Suppressor macrophage treated with lipopolysaccharide for 1 hour (primary cell): ENCODE data around the gene GTF3C1.
"Not testable (repeated sequence)": the region's sequence is repeated elsewhere in the genome, so short reads cannot be mapped to it uniquely, and the experiment has no call there.

Experiments used
- DNase-seq, 3 donors: peaks; one replicate each; pipeline ENCODE4 v3.0.0-alpha.2; 2020 to 2022

The GTF3C1 gene

GRCh38 chr16:27549746-27550581 lies at the start of gene GTF3C1, which contains the start of gene KATNIP:
TSS of gene GTF3C1 (minus strand) at chr16:27549913. CDS start at chr16:27549890, 23 bp downstream.
TSS of gene KATNIP (plus strand) at chr16:27550144. CDS start at chr16:27550171, 27 bp downstream.
- peak; percentile 100 for DNase-seq

GRCh38 chr16:27598931-27599565 lies 49.3 kb upstream of the GTF3C1 start:
- no peak for DNase-seq

GRCh38 chr16:27598220-27598619 lies 48.5 kb upstream of the GTF3C1 start:
- no peak for DNase-seq

- no peak for DNase-seq
These were observed 47.6 kb upstream of the GTF3C1 start for GRCh38 chr16:27597361-27597760.

GRCh38 chr16:27596411-27596810 lies 46.7 kb upstream of the GTF3C1 start:
- no peak for DNase-seq

- no peak for DNase-seq
These were observed 46.3 kb upstream of the GTF3C1 start for GRCh38 chr16:27595993-27596392.

GRCh38 chr16:27595475-27595874 lies 45.8 kb upstream of the GTF3C1 start:
- no peak for DNase-seq

GRCh38 chr16:27591837-27592236 lies 42.1 kb upstream of the GTF3C1 start:
- DNase-seq, result no peak

GRCh38 chr16:27588057-27588456 lies 38.3 kb upstream of the GTF3C1 start:
- no peak for DNase-seq

GRCh38 chr16:27586711-27587110 lies 37.0 kb upstream of the GTF3C1 start:
- peak; percentile 16 to 53 (median 44) for DNase-seq

- no peak for DNase-seq
These were observed 35.5 kb upstream of the GTF3C1 start for GRCh38 chr16:27585200-27585599.

GRCh38 chr16:27583634-27584033 lies 33.9 kb upstream of the GTF3C1 start:
- no peak for DNase-seq

- no peak for DNase-seq
These were observed 33.2 kb upstream of the GTF3C1 start for GRCh38 chr16:27582883-27583282.

GRCh38 chr16:27579087-27579980 lies 29.6 kb upstream of the GTF3C1 start:
- DNase-seq, result no peak

GRCh38 chr16:27576729-27577128 lies 27.0 kb upstream of the GTF3C1 start:
- DNase-seq, result no peak

GRCh38 chr16:27572711-27573110 lies 23.0 kb upstream of the GTF3C1 start:
- no peak for DNase-seq

GRCh38 chr16:27571433-27572326 lies 22.0 kb upstream of the GTF3C1 start:
- no peak for DNase-seq

- not testable (repeated sequence) for DNase-seq
These were observed 21.3 kb upstream of the GTF3C1 start for GRCh38 chr16:27570986-27571385.

- DNase-seq, result no peak
These were observed 18.4 kb upstream of the GTF3C1 start for GRCh38 chr16:27568077-27568476.

GRCh38 chr16:27566417-27566816 lies 16.7 kb upstream of the GTF3C1 start:
- DNase-seq, result peak; percentile 19 to 31 (median 21)

- DNase-seq, result no peak
These were observed 14.5 kb upstream of the GTF3C1 start for GRCh38 chr16:27564224-27564623.

- DNase-seq, result no peak
These were observed 11.5 kb upstream of the GTF3C1 start for GRCh38 chr16:27561216-27561615.
